GM12878 (cell line): ENCODE data around the gene COL21A1.

Experiments used
- JUND ChIP-seq: IDR thresholded peaks from 2 replicates; pipeline ENCODE4 v1.6.1; 2012; ENCODE audit warnings: low read depth, mild to moderate bottlenecking, low read length, improper control_type of control experiment, moderate library complexity
- POLR2A ChIP-seq: IDR thresholded peaks from 2 replicates; pipeline ENCODE4 v1.6.1; 2011; ENCODE audit warnings: low read depth, mild to moderate bottlenecking, low read length
- TF ChIP-seq, protein P1 (sequence below), 3 experiments: IDR thresholded peaks in 2 of 3; conservative IDR thresholded peaks in 1 of 3; 2 replicates each; pipeline ENCODE4 v1.5.1; 2011; ENCODE audit warnings: low read depth in 3 of 3, low read length in 3 of 3, mild to moderate bottlenecking in 3 of 3, control low read depth in 2 of 3, moderate library complexity in 2 of 3, inconsistent platforms in 1 of 3, mixed read lengths in 1 of 3; ENCODE audit not compliant: control insufficient read depth in 2 of 3, insufficient read depth in 1 of 3; ENCODE audit errors: extremely low read depth in 1 of 3

DNA sequence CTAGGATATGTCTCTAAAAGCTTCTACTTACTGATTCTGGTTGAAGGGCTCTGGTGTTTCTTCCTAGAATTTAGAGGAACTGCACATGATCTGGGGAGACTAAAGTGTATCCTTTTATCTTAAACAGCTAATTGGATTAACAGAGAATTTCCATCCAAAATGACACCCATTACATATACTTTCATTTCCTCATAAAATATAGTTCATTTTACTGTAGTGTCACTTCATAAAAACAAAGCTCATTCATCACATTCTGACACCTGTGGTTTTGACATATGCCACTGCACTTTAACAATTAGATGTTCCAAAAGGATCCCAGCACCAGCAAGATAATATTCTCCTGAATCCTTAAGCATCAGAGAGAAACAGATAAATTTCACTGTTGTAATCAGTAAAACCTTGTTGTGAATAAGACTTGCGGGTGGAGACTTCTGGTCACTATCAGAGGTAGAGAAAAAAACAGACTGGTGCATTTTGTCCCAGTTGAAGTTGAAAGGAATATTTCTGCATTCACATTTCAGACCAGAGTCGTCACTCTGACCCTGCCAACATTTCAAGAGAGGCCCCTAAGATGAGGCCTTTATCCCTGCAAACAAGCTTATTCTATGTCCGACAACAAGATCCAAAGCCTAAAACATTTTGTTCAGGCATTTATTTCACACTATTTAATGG, 196.7 kb downstream of the COL21A1 start:
- TF ChIP-seq POLR2A = no peak
- TF ChIP-seq JUND = no peak
- TF ChIP-seq, protein P1, sequence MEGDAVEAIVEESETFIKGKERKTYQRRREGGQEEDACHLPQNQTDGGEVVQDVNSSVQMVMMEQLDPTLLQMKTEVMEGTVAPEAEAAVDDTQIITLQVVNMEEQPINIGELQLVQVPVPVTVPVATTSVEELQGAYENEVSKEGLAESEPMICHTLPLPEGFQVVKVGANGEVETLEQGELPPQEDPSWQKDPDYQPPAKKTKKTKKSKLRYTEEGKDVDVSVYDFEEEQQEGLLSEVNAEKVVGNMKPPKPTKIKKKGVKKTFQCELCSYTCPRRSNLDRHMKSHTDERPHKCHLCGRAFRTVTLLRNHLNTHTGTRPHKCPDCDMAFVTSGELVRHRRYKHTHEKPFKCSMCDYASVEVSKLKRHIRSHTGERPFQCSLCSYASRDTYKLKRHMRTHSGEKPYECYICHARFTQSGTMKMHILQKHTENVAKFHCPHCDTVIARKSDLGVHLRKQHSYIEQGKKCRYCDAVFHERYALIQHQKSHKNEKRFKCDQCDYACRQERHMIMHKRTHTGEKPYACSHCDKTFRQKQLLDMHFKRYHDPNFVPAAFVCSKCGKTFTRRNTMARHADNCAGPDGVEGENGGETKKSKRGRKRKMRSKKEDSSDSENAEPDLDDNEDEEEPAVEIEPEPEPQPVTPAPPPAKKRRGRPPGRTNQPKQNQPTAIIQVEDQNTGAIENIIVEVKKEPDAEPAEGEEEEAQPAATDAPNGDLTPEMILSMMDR (IDR thresholded peaks at IDR 0.05 in 2 of 3, conservative IDR thresholded peaks at IDR 0.05 in 1 of 3; ENCODE audit: control insufficient read depth in 2 of 3, extremely low read depth in 1 of 3, insufficient read depth in 1 of 3, low read depth in 3 of 3, low read length in 3 of 3) = no peak
